ENCODE results near the gene ATF6.
"Not testable (repeated sequence)": the region's sequence is repeated elsewhere in the genome, so short reads cannot be mapped to it uniquely, and the experiment has no call there.

The ATF6 gene

GRCh38 chr1:161784968-161785367, 18.8 kb downstream of the ATF6 start:
- DNase-seq = no peak

GRCh38 chr1:161787355-161787754, 21.2 kb downstream of the ATF6 start:
- DNase-seq = no peak

- DNase-seq = no peak
These were observed 24.6 kb downstream of the ATF6 start for GRCh38 chr1:161790587-161791317.

GRCh38 chr1:161791904-161792655, 26.0 kb downstream of the ATF6 start:
- DNase-seq = no peak

- DNase-seq = no peak
These were observed 26.6 kb downstream of the ATF6 start for GRCh38 chr1:161792740-161793139.

- no peak for DNase-seq
These were observed 33.7 kb downstream of the ATF6 start for GRCh38 chr1:161799792-161800191.

- DNase-seq = no peak
These were observed 35.8 kb downstream of the ATF6 start for GRCh38 chr1:161801955-161802354.

GRCh38 chr1:161803181-161803580, 37.1 kb downstream of the ATF6 start:
- DNase-seq = no peak

- DNase-seq = no peak
These were observed 39.5 kb downstream of the ATF6 start for GRCh38 chr1:161805399-161806197.

GRCh38 chr1:161809202-161809601, 43.1 kb downstream of the ATF6 start:
- DNase-seq = not testable (repeated sequence)

- not testable (repeated sequence) for DNase-seq
These were observed 43.5 kb downstream of the ATF6 start for GRCh38 chr1:161809656-161810055.

- no peak for DNase-seq
These were observed 44.7 kb downstream of the ATF6 start for GRCh38 chr1:161810780-161811179.

- DNase-seq = no peak
These were observed 50.1 kb downstream of the ATF6 start for GRCh38 chr1:161816201-161816600.

GRCh38 chr1:161817176-161817730, 51.1 kb downstream of the ATF6 start:
- no peak for DNase-seq

- no peak for DNase-seq
These were observed 54.8 kb downstream of the ATF6 start for GRCh38 chr1:161820914-161821313.

GRCh38 chr1:161824618-161825017, 58.5 kb downstream of the ATF6 start:
- DNase-seq = no peak

- no peak for DNase-seq
These were observed 59.7 kb downstream of the ATF6 start for GRCh38 chr1:161825831-161826230.

GRCh38 chr1:161826478-161826877, 60.4 kb downstream of the ATF6 start:
- no peak for DNase-seq

- no peak for DNase-seq
These were observed 61.7 kb downstream of the ATF6 start for GRCh38 chr1:161827786-161828185.

GRCh38 chr1:161832299-161832907, 66.3 kb downstream of the ATF6 start:
- not testable (repeated sequence) for DNase-seq

GRCh38 chr1:161834967-161835550, 68.9 kb downstream of the ATF6 start:
- no peak for DNase-seq

GRCh38 chr1:161836018-161836417, 69.9 kb downstream of the ATF6 start:
- no peak for DNase-seq

All from right forelimb (tissue), 1 donor.